Caki2 (cell line): ENCODE measurements around the gene RAP1GAP2. TPM values are rescaled to one million over a fixed set of nuclear protein-coding genes. Genes with fewer than 3 reads are reported as not detected.
"Not testable (repeated sequence)": the region's sequence is repeated elsewhere in the genome, so short reads cannot be mapped to it uniquely, and the experiment has no call there.

Experiments
- DNase-seq: peaks from one replicate; pipeline ENCODE4 v3.0.0-alpha.2; 2015; ENCODE audit warnings: low read depth
- in situ Hi-C: cut with HindIII; loops from 2 replicates; pipeline ENCODE4 v1.10.0; 2016; ENCODE audit warnings: low sequenced_read_pairs, low pct_unique_long_range_greater_than_20kb, mixed read lengths
- total RNA-seq: library from RNA; depleted of rRNA; stranded (reverse); fragments of >200 nt; shearing (Covaris generic); gene quantifications from 2 replicates; pipeline ENCODE4 v1.2.3, GENCODE V29; 2014; ENCODE audit warnings: low replicate concordance

Gene RAP1GAP2
- total RNA-seq, 1 experiment from 2014 or later = 2.0 TPM

DNA sequence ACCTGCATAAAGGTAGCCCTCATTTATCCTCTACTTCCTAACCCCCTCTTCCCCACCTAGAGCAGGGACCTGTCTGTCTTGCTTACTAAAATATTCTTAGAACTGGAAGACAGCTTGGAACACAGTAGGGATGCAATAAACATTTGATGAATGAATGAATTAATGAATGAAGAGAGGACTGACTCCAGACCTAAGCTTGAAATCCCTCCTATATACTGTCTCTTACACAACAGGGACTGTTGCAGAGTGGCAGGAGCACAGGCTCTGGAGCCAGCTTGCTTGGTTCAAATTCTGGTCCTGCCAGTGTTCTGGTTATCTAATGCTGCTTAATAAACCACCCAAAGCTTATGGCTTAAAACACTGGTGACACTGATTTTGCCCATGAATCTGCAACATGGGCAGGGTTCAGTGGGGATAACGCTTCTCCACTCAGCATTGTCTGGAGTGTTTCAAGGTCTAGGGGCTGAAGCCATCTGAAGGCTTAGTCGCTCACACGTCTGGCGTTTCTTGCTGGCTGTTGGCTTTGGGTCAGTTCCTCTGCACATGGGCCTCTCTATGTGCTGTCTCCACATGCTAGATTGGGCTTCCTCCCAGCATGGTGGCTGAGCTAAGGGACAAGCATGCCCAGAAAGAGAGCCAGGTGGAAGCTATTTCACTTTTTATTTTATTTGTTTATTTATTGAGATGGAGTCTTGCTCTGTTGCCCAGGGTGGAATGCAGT is 12.8 kb upstream of the RAP1GAP2 start:
- no peak for DNase-seq
- in situ Hi-C loops = no loop called here

DNA sequence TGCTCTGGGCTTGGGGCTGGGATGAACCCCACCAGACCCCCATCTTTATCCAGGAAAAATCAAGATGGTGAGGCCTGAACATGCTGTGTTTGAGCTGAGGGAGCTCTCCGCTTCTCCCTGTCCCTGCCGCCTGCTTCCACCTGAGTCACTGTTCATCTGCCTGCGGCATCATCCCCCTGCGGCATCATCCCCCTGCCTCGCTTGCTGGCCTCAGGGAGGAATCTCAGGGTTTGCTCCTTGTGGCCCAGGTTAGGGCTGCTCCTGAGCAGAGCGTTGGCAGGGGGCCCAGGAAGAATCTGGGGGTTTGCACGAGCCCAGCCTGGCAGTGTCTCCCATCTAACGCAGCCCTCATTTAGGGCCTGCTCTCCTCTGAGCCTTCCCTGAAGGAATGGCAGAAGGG is 11.4 kb upstream of the RAP1GAP2 start:
- in situ Hi-C loops = no loop called here

DNA sequence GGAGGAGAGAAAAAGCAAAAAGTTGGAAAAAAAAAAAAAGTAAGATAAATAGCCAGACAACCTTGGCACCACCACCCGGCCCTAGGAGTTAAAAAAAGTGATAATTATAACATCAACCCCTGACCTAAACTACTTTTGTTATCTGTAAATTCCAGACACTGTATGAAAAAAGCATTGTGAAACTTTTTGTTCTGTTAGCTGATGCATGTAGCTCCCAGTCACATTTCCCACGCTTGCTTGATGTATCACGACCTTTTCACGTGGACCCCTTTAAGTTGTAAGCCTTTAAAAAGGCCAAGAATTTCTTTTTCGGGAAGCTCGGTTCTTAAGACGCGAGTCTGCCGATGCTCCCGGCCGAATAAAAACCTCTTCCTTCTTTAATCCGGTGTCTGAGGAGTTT is 10.9 kb upstream of the RAP1GAP2 start:
- in situ Hi-C loops, DNase-seq: not testable (repeated sequence)

More for the DNA sequence above, 11.4 kb upstream of the RAP1GAP2 start:
- DNase-seq = no peak

DNA sequence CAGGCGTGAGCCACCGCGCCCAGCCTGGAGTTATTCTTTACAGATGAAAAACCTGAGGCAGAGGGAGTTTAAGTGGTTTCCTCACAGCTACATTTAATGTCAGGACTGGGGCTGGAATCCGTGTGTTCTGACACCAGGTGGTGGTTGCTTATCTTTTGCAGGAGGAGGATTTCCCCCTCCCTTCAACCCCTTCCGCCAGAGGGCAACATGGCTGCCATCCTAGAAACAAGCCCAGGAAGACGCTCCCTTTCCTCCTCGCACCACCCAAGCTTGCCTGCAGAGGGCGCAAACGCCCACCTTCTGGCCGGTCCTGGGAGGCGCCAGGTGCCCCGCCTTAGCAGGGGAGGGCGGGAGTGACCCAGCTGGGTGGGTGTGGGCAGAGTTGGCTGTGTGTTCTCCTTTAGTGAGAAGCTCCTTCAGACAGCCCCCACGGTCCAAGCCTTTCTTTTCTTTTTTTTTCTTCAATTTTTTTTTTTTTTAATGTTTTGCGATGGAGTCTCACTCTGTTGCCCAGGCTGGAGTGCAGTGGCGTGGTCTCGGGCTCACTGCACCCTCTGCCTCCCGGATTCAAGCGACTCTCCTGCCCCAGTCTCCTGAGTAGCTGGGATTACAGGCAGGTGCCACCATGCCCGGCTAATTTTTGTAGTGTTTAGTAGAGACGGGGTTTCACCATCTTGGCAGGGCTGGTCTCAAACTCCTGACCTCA is 9.9 kb upstream of the RAP1GAP2 start:
- in situ Hi-C loops = no loop called here
- DNase-seq = peak; percentile 90

DNA sequence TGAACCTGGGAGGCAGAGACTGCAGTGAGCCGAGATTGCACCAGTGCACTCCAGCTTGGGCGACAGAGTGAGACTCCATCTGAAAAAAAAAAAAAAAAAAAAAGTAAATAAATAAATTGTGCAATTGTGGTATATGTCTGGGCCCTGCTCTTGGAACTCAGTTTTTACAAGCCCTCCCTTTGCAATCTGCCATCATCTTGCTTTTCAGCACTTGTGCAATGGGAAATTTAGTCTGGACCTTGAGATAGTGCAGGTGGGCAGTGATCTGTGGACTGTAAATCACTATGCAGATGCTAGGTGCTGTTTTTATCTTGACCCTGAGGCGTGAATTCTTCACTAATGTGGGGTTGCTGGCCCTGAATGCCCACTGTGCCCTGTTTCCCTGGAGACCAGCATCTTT is 6.5 kb upstream of the RAP1GAP2 start:
- DNase-seq = no peak
- in situ Hi-C loops = no loop called here

DNA sequence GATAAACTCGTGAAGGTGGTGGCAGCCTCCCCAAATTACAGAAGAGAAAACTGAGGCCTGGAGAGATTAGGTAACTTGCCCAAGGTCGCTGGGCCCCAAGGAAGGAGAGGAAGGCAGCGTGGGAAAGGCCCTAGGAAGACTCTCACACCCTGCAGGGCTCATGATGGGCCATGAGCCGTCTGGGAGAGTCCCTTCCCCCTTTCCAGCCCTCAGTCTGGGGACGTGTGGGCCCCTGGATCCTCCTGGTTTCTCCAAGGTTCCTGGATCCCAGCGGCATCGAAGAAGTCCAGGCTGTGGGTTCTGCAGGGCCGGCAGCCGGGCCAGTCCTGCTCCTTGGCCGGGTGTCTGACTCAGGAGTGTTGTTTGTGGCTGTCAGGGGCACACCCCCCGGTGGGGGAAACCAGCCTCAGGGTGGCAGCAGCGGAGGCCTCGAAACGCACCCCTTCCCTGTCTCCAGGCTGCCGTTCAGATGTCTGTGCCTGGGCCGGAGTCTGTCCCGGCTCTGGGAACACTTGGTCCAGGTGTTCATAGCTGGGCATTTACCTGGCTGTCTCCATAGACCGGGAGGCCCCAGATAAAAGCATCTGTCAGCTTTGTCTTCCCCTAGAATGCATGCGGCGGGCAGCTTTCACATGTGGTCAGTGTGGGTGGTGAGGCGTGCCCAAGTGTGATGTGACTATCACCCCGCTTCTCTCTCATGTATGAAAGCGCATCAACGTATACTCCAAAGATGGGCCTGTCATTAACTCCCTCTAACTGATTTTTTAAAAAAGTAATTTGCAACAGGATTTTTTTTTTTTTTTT is 3.7 kb upstream of the RAP1GAP2 start:
- in situ Hi-C loops = no loop called here
- no peak for DNase-seq

DNA sequence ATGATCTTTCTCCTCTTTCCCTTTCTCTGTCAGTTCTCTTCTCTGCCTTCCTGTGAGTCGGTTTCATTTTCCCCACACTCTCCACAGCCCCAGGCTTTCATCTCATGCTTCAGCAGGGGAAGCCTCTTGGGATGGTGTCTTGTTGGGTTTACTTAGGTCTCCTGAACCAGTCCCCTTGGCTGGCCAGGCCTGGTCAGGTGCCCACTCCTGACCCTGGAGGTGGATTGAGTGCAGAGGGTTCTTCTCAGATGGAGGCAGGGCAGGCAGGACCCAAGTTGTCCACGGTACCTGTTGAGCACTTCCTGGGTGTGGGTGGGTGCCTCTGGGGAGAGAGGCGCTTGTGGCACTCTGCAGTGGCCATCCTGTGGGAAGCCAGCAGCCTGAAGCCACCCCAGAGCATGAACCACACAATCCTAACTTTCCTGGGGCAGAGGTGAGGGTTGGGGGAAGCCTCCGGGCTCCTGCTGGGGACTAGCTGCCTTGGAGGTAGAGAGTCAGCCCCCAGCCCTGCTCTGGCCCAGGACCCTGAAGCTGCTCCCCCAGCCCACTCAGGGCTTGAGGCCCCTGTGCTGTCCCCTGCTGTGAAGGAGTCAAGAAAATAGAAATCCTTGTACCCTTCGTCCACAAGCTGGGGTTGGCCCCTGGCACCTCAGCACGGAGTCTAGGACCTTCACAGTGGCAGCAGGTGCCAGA is 2.0 kb upstream of the RAP1GAP2 start:
- in situ Hi-C loops = no loop called here
- DNase-seq = no peak

DNA sequence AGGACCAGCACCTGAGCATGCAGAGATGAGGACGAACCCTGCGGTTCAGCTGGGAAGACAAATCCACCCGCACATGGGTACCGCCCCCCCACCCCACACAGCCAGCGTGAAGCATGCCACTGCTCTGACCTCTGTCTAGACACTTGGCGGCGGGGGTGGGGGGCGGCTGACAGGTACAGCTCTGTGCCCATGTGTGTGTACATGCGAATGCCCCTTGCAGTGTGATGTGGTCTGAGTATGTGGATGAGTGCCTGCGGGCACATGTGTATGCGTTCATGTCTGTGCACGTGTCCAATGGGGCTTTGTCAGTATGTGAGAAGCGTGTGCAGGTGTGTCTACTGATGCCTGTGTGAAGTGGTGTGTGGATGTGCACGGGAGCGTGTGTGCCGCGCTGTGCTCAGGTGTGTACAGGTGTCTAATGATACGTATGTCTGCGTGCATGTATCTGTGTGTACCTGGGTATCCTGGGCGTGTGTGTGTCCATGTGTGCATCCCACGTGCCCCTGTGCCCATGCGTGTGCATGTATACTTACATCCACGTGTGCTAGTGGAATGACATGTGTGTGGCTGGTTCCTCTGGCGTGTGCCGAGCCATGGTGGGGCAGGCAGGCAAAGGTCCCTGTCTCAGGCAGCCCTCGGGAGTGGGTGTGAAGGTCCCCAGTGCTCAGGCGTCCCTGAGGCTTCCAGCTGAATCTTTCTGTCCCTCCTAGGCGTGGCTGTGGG is 636 bp upstream of the RAP1GAP2 start:
- no peak for DNase-seq
- in situ Hi-C loops = no loop called here

DNA sequence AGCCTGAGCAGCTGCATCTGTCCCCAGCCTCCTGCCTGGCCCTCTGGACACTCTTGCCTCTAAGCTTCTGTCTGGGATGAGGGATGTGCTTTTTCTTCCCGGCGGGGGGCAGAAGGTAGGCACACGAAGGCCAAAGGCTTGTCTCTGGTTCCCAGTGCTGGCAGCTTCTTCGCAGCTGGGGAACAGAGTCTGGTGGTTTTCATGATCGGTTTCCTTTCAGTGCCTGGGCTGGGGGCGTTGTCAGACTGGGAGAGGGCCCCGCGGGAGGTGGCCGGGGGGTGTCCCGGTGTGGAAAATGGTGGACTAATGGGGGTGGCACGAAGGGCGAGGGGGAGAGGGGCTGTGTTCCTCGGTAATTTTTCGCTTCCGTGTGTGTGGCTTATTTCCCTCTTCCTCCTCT is 988 bp downstream of the RAP1GAP2 start:
- in situ Hi-C loops = no loop called here
- no peak for DNase-seq

DNA sequence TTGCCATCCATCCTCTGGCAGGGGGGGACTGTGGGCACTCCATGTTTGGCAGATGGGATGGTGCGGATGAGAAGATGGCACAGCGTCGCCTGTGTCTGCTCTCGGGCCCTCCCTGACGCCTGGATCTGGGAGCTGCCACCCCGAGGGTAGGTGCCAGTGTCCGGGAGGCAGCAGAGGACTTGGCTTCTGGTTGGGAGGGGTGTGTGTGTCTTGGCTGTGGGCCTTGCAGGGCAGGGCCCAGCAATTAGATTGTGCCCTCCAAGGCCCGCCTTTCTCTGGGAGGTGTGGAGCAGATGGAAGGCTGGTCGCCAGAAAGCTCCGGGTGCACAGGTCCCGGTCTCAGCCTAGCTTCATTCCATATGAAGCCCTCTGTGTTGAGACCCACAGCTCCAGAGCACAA is 1.4 kb downstream of the RAP1GAP2 start:
- no peak for DNase-seq
- in situ Hi-C loops = no loop called here

DNA sequence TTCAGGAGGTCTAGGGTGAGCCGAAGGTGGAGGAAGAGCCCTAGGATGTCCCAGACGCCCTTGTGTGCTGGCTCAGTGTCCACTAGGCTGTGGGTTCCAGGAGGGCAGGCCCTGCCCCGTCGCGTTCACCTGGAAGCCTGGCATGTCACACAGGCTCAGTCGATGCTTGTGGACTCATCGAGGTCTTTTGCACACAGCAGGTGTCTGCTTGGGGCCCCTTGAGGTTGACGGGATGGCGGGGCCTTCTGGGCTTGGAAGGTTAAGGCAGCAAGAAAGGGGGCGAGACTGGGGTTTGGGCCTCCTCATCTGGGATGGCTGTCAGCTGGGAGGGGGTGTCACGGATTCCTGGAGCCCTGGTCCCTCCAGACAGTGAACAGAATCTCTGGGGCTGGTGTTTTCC is 1.9 kb downstream of the RAP1GAP2 start:
- DNase-seq = no peak
- in situ Hi-C loops = no loop called here

DNA sequence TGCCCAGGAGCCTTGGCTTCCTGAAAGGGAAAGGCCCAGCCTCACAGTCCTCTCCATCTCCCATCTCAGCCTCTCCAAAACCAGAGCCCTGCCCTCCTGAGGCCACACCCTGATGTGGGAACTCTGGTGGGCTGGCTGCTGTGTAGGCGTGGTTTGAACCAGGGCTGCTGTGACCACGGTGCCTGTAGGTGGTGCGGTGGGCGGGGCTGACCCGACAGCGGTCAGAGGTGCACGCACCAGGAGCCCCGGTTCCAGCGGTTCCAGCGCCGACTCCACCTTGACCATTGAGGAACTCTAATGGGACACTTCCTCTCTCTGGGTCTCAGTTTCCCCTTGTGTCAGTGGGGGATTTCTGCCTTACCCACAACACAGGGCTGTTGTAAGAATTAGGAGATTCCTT is 2.4 kb downstream of the RAP1GAP2 start:
- DNase-seq = no peak
- in situ Hi-C loops = no loop called here

DNA sequence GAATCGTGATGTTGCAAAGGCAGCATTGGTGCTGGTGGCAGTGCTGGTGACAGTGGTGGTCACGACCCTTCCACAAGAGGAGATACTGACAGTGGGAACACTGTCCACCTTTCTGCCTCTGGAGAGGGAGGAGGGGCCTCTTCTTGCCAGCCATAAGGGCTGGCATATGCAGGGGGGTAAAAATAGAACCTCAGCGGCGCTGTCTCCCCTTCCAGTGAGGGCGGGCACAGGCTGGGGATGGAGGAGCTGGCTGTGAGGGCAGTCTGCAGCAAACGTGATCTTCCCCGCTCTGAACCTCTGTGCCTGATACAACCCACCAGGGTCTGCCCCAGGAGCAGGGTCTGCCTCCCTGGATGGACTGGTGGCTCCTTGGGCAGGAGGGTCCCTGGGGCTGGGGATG is 3.4 kb downstream of the RAP1GAP2 start:
- no peak for DNase-seq
- in situ Hi-C loops = no loop called here

DNA sequence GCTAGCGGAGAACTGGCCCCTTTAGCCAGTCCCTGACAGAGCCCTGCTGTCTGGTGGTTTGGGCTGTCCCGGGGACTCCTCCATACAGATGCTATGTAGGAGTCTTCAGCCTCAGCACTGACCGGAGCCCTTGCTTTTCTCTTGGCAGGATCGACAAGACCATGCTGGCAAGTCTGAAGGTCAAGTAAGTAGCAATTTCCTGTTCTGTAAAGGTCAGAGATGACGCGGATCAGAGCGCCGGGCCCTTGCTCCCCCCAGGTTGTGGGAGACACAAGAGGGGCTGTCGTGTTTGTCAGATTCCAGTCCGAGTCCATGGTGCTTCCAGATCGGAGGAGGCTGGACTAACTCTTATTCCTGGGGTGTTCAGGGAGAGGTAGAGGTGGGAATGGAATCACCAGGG is 4.1 kb downstream of the RAP1GAP2 start:
- in situ Hi-C loops = no loop called here
- no peak for DNase-seq

DNA sequence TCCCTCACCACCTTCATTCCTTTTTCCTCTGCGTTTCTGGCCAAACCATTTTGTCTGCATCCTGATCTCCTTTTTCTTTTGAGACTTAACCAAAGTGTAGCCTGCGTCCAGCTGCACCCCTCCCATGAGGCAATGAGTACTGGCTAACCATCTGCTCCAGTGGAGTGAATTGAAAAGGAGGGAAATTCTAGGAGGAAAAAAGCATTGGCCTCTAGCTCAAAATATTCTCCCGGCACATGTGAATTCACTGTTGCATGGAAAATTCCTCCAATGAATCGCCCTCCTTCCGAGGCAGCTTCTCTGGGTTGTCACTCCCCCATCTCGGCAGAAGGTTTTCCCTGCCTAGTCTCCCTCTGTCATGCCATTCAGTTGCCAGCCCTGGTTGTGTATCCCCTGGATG is 5.6 kb downstream of the RAP1GAP2 start:
- in situ Hi-C loops = no loop called here
- no peak for DNase-seq

DNA sequence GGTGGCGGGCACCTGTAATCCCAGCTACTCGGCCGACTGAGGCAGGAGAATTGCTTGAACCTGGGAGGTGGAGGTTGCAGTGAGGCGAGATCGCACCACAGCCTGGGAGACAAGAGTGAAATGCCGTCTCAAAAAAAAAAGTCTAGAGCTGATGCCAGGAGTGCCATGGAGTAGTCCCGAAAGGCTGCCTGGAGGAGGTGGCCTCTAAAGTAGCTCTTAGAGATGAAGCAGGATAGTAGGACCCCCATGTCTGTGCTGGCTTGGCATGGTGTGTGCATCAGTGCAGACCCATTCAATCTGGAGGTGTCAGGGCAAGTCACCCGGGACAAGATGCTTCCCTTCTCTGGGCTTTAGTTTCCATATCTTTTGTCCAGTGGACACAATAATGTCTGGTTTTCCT is 6.3 kb downstream of the RAP1GAP2 start:
- DNase-seq = no peak
- in situ Hi-C loops = no loop called here

DNA sequence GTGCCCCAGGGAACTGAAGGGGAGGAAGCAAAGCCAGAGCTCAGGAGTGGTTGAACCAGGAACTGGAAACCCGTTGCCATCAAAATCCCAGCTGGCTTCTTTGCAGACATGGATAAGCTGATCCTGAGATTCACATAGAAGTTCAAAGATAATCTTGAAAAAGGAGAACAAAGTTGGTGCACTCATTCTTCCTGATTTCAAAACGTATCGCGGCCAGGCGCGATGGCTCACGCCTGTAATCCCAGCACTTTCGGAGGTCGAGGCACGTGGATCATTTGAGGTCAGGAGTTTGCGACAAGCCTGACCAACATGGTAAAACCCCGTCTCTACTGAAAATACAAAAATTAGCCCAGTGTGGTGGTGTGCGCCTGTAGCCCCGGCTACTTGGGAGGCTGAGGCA is 7.1 kb downstream of the RAP1GAP2 start:
- DNase-seq = no peak
- in situ Hi-C loops = no loop called here

DNA sequence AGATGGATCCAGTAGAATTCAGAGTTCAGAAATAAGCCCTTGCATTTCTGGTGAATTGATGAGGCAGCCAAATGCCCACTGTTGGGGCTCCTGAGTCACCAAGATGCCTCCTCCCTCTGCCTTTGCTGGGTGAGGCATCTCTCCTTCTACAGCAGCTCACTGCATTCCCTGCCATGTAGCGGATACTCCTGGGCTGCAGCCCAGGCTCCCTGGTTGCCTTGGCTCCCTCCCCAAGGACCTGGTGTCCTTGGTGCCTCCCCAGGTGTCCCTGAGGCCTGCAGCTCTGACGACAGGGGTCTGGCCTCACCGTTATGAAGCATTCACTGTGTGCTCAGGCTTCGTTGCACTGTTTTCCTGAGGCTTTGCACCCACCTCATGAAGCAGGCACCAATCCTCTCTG is 7.7 kb downstream of the RAP1GAP2 start:
- in situ Hi-C loops = no loop called here
- no peak for DNase-seq
